K562 (cell line): ENCODE results near the gene MTHFR. TPM values are rescaled to one million over a fixed set of nuclear protein-coding genes. Genes with fewer than 3 reads are reported as not detected.

Experiments used
- FOXK1 ChIP-seq: sonication (generic); formaldehyde crosslinking; IDR thresholded peaks from 2 replicates; pipeline ENCODE4 v1.8.0; 2022; ENCODE audit warnings: missing genetic modification reagents, mild to moderate bottlenecking, borderline replicate concordance
- HNRNPL ChIP-seq: fragments of 200-400 bp; formaldehyde crosslinking; IDR thresholded peaks from 2 replicates; pipeline ENCODE4 v1.6.1; 2017; ENCODE audit warnings: low read depth, mild to moderate bottlenecking, low read length
- MTA1 ChIP-seq: fragments of 450-650 bp; IDR thresholded peaks from 2 replicates; pipeline ENCODE4 v1.6.1; 2017; ENCODE audit warnings: borderline replicate concordance
- NFIC ChIP-seq: fragments of 450-650 bp; IDR thresholded peaks from 2 replicates; pipeline ENCODE4 v1.6.1; 2017; ENCODE audit warnings: mild to moderate bottlenecking, inconsistent platforms
- POLR2H ChIP-seq: IDR thresholded peaks from 2 replicates; pipeline ENCODE4 v1.6.1; 2016; ENCODE audit warnings: missing genetic modification characterization, low read depth, mild to moderate bottlenecking, control low read depth, missing compliant biosample characterization, moderate library complexity
- SRSF7 ChIP-seq: fragments of 200-400 bp; formaldehyde crosslinking; optimal IDR thresholded peaks from 2 replicates; pipeline ENCODE3; 2017; ENCODE audit warnings: mild to moderate bottlenecking, low read depth, low read length
- SRSF9 ChIP-seq: fragments of 200-400 bp; formaldehyde crosslinking; IDR thresholded peaks from 2 replicates; pipeline ENCODE4 v1.6.1; 2017; ENCODE audit warnings: low read depth, low read length, borderline replicate concordance
- TGIF2 ChIP-seq: sonication (generic); formaldehyde crosslinking; IDR thresholded peaks from 2 replicates; pipeline ENCODE4 v1.8.1; 2022; ENCODE audit warnings: mild to moderate bottlenecking, missing genetic modification reagents, moderate library complexity
- ZNF668 ChIP-seq: fragments of 250-450 bp; sonication (Bioruptor Pico); IDR thresholded peaks from 2 replicates; pipeline ENCODE4 v1.8.0; 2022; ENCODE audit warnings: mild to moderate bottlenecking, inconsistent platforms
- ZNF766 ChIP-seq: fragments of 200-800 bp; sonication (Bioruptor generic); conservative IDR thresholded peaks from 2 replicates; pipeline ENCODE4 v1.6.1; 2016; ENCODE audit warnings: missing genetic modification characterization, missing compliant biosample characterization
- polyA plus RNA-seq, 8 experiments: library from polyadenylated mRNA; depleted of rRNA in 4 of 8; stranded (reverse) in 5 of 8; unstranded in 3 of 8; fragments of >200 nt; fragmentation: Nextera tagmentation in 2 of 8; fragmentation: Illumina TruSeq in 1 of 8; extraction: Ambion mirVana in 2 of 8; extraction: Trizol in 1 of 8; gene quantifications; 2 replicates each; pipeline versions ENCODE4 v1.2.1 to v1.2.3, GENCODE V29; 2011 to 2014; ENCODE audit warnings: inconsistent platforms in 1 of 8, missing spikeins in 1 of 8
- total RNA-seq, 7 experiments: library from RNA; depleted of rRNA in 6 of 7; stranded (reverse); fragments of >200 nt in 6 of 7; fragmentation: Illumina TruSeq in 2 of 7; extraction: Trizol in 2 of 7; gene quantifications; 2 replicates each; pipeline versions ENCODE4 v1.2.1 to v1.2.3, GENCODE V29; 2011 to 2021; ENCODE audit warnings: low replicate concordance in 1 of 7
- TF ChIP-seq, protein P1 (sequence below): fragments of 250-450 bp; sonication (Bioruptor Pico); IDR thresholded peaks from 2 replicates; pipeline ENCODE4 v1.8.0; 2022; ENCODE audit warnings: inconsistent platforms
- TF ChIP-seq, protein P2 (sequence below): fragments of 450-650 bp; IDR thresholded peaks from 2 replicates; pipeline ENCODE4 v1.6.1; 2016; ENCODE audit warnings: mild to moderate bottlenecking
- TF ChIP-seq, protein P3 (sequence below), 2 experiments: fragments of 450-650 bp; formaldehyde crosslinking in 1 of 2; IDR thresholded peaks; 2 replicates each; pipeline versions ENCODE4 v1.4.0 to v1.6.1; 2014 to 2020; ENCODE audit warnings: mild to moderate bottlenecking in 2 of 2, borderline replicate concordance in 1 of 2, low read depth in 1 of 2

MTHFR gene
- total and polyA plus RNA-seq, 9 of the 15 experiments (the other 6 are each of a cell fraction or from before 2014, with no cell fraction given), result 5.0 to 104 (median 62.6) TPM

DNA sequence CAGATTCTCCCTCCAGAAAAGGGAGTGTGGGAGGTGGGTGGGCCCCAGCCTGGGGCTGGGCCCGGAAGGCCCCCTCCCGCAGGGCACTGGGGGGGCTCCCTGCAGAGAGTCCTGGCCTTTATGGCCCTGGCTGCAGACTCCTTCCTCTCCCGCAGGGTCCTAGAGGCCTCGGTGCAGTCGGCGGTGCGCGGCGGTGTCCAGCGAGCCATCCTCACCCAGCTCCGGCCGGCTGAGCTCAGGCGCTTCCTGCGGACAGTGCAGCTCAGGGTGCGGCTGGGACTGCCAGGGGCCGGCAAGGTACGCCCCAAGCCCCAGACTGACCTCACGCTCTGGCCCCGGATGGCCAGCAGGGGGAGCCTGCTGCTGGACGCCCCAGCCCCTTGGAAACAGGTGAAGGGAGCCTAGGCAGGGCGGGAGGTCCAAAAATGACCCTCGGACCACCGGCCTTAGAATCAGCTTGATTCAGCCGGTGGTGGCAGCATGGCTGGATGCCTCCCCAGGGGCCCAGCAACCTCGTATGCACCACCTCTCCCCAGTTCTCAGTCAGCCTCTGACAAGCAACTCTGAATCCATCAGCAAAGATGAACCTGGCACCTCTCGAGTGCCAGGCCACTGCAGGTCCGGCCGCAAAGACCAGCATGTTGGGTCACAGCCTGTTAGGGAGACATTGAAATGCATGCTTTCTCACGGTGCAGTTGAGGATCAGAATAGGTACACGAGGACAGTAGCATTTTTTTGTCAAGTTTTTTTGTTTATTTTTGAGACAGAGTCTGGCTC, 20.6 kb downstream of the MTHFR start (continued):
- TF ChIP-seq POLR2H (tag), result no peak
- no peak for TF ChIP-seq MTA1
- no peak for TF ChIP-seq SRSF7
- no peak for TF ChIP-seq TGIF2 (CRISPR knock-in tag)
- peak; percentile 45 for TF ChIP-seq NFIC
- TF ChIP-seq, protein P1, sequence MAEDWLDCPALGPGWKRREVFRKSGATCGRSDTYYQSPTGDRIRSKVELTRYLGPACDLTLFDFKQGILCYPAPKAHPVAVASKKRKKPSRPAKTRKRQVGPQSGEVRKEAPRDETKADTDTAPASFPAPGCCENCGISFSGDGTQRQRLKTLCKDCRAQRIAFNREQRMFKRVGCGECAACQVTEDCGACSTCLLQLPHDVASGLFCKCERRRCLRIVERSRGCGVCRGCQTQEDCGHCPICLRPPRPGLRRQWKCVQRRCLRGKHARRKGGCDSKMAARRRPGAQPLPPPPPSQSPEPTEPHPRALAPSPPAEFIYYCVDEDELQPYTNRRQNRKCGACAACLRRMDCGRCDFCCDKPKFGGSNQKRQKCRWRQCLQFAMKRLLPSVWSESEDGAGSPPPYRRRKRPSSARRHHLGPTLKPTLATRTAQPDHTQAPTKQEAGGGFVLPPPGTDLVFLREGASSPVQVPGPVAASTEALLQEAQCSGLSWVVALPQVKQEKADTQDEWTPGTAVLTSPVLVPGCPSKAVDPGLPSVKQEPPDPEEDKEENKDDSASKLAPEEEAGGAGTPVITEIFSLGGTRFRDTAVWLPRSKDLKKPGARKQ (CRISPR knock-in tag), result no peak
- TF ChIP-seq SRSF9, result no peak
- 0 out of 2 replicates have a peak, but pooled peaks have one; percentile 31 for TF ChIP-seq HNRNPL
- no peak; the same call in 1 of the 2 replicates for TF ChIP-seq FOXK1 (CRISPR knock-in tag)
- TF ChIP-seq, protein P2, sequence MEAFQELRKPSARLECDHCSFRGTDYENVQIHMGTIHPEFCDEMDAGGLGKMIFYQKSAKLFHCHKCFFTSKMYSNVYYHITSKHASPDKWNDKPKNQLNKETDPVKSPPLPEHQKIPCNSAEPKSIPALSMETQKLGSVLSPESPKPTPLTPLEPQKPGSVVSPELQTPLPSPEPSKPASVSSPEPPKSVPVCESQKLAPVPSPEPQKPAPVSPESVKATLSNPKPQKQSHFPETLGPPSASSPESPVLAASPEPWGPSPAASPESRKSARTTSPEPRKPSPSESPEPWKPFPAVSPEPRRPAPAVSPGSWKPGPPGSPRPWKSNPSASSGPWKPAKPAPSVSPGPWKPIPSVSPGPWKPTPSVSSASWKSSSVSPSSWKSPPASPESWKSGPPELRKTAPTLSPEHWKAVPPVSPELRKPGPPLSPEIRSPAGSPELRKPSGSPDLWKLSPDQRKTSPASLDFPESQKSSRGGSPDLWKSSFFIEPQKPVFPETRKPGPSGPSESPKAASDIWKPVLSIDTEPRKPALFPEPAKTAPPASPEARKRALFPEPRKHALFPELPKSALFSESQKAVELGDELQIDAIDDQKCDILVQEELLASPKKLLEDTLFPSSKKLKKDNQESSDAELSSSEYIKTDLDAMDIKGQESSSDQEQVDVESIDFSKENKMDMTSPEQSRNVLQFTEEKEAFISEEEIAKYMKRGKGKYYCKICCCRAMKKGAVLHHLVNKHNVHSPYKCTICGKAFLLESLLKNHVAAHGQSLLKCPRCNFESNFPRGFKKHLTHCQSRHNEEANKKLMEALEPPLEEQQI, result no peak
- peak; percentile 42; the same call in 1 of the 2 replicates for TF ChIP-seq ZNF766 (CRISPR knock-in tag)
- TF ChIP-seq, protein P3, sequence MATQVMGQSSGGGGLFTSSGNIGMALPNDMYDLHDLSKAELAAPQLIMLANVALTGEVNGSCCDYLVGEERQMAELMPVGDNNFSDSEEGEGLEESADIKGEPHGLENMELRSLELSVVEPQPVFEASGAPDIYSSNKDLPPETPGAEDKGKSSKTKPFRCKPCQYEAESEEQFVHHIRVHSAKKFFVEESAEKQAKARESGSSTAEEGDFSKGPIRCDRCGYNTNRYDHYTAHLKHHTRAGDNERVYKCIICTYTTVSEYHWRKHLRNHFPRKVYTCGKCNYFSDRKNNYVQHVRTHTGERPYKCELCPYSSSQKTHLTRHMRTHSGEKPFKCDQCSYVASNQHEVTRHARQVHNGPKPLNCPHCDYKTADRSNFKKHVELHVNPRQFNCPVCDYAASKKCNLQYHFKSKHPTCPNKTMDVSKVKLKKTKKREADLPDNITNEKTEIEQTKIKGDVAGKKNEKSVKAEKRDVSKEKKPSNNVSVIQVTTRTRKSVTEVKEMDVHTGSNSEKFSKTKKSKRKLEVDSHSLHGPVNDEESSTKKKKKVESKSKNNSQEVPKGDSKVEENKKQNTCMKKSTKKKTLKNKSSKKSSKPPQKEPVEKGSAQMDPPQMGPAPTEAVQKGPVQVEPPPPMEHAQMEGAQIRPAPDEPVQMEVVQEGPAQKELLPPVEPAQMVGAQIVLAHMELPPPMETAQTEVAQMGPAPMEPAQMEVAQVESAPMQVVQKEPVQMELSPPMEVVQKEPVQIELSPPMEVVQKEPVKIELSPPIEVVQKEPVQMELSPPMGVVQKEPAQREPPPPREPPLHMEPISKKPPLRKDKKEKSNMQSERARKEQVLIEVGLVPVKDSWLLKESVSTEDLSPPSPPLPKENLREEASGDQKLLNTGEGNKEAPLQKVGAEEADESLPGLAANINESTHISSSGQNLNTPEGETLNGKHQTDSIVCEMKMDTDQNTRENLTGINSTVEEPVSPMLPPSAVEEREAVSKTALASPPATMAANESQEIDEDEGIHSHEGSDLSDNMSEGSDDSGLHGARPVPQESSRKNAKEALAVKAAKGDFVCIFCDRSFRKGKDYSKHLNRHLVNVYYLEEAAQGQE (IDR thresholded peaks at IDR 0.05; ENCODE audit: borderline replicate concordance), result peak; percentile 93
- TF ChIP-seq, protein P3 (CRISPR knock-in tag; IDR thresholded peaks at IDR 0.05; ENCODE audit: low read depth), result peak; percentile 73; the same call in 1 of the 2 replicates
- TF ChIP-seq ZNF668 (CRISPR knock-in tag), result no peak
